WTC11 (cell line): ENCODE measurements around the gene SYNGR2. TPM values are rescaled to one million over a fixed set of nuclear protein-coding genes. Genes with fewer than 3 reads are reported as not detected.
A peak's percentile ranks its signal among the peaks of the same experiment; 100 is the strongest.

Source experiments
- ATAC-seq: fragments of 200-7000 bp; cut with Tn5 transposase; 2 replicates; pipeline ENCODE4 v1.10.0; 2021; ENCODE audit warnings: mild to moderate bottlenecking, moderate library complexity
- Bru-seq: library from RNA; stranded (reverse); fragments of 400-500 nt; gene quantifications from one replicate; lab custom pipeline; 2021; lab: Mats Ljungman, UMichigan
- CTCF ChIA-PET: fragments of 300-600 bp; sonication (Branson Sonifier 250); formaldehyde crosslinking; loops from one replicate; lab custom pipeline; 2021; ENCODE audit warnings: antibody characterized with exemption; lab: Charles Lee
- POLR2A ChIA-PET: fragments of 350-600 bp; sonication (Branson Sonifier 250); formaldehyde crosslinking; loops from one replicate; lab custom pipeline; 2021; ENCODE audit warnings: antibody characterized with exemption; lab: Charles Lee
- DNase-seq: peaks from one replicate; pipeline ENCODE4 v3.0.0; 2021; ENCODE audit warnings: low spot score
- H3K27ac Mint-ChIP-seq: 2 replicates; pipeline ENCODE4 v1.8.0; 2021; ENCODE audit warnings: mixed read lengths
- H3K27me3 Mint-ChIP-seq: 2 replicates; pipeline ENCODE4 v1.8.0; 2021; ENCODE audit warnings: low read depth, mild to moderate bottlenecking, moderate library complexity, mixed read lengths
- H3K36me3 Mint-ChIP-seq: 2 replicates; pipeline ENCODE4 v1.8.0; 2021; ENCODE audit warnings: mixed read lengths
- H3K4me1 Mint-ChIP-seq: 2 replicates; pipeline ENCODE4 v1.8.0; 2022; ENCODE audit warnings: mixed read lengths
- H3K4me3 Mint-ChIP-seq: 2 replicates; pipeline ENCODE4 v1.8.0; 2021; ENCODE audit warnings: mild to moderate bottlenecking, moderate library complexity, mixed read lengths
- H3K9me3 Mint-ChIP-seq: 2 replicates; pipeline ENCODE4 v1.8.0; 2021; ENCODE audit warnings: mixed read lengths
- ARID4B ChIP-seq: sonication (generic); formaldehyde crosslinking; IDR thresholded peaks from 2 replicates; pipeline ENCODE4 v1.8.0; 2023; ENCODE audit warnings: missing genetic modification reagents, mild to moderate bottlenecking, borderline replicate concordance
- ATF1 ChIP-seq: sonication (generic); formaldehyde crosslinking; IDR thresholded peaks from 2 replicates; pipeline ENCODE4 v1.8.1; 2023; ENCODE audit warnings: mild to moderate bottlenecking, moderate library complexity, missing genetic modification reagents
- CBFB ChIP-seq: sonication (generic); formaldehyde crosslinking; IDR thresholded peaks from 2 replicates; pipeline ENCODE4 v1.8.1; 2022; ENCODE audit warnings: mild to moderate bottlenecking, low read depth, missing genetic modification reagents
- CREM ChIP-seq: sonication (generic); formaldehyde crosslinking; IDR thresholded peaks from 2 replicates; pipeline ENCODE4 v1.8.1; 2022; ENCODE audit warnings: mild to moderate bottlenecking, missing genetic modification reagents, moderate library complexity
- E2F5 ChIP-seq: sonication (generic); formaldehyde crosslinking; IDR thresholded peaks from 2 replicates; pipeline ENCODE4 v1.8.1; 2022; ENCODE audit warnings: mild to moderate bottlenecking, moderate library complexity, missing genetic modification reagents
- ETV6 ChIP-seq: sonication (generic); formaldehyde crosslinking; IDR thresholded peaks from 2 replicates; pipeline ENCODE4 v1.8.1; 2022; ENCODE audit warnings: mild to moderate bottlenecking, missing genetic modification reagents
- FOXK1 ChIP-seq: sonication (generic); formaldehyde crosslinking; IDR thresholded peaks from 2 replicates; pipeline ENCODE4 v1.8.0; 2022; ENCODE audit warnings: mild to moderate bottlenecking, moderate library complexity, missing genetic modification reagents
- FOXP4 ChIP-seq: sonication (generic); formaldehyde crosslinking; IDR thresholded peaks from 2 replicates; pipeline ENCODE4 v1.8.0; 2022; ENCODE audit warnings: mild to moderate bottlenecking, missing genetic modification reagents
- GABPB1 ChIP-seq: sonication (generic); formaldehyde crosslinking; IDR thresholded peaks from 2 replicates; pipeline ENCODE4 v1.8.1; 2023; ENCODE audit warnings: mild to moderate bottlenecking, missing genetic modification reagents
- NR3C1 ChIP-seq: sonication (generic); formaldehyde crosslinking; conservative IDR thresholded peaks from 2 replicates; pipeline ENCODE4 v1.8.1; 2023; ENCODE audit warnings: low read depth, mild to moderate bottlenecking, missing genetic modification reagents
- RELA ChIP-seq: sonication (generic); formaldehyde crosslinking; IDR thresholded peaks from 2 replicates; pipeline ENCODE4 v1.8.1; 2022; ENCODE audit warnings: missing genetic modification reagents, mild to moderate bottlenecking, borderline replicate concordance
- RORB ChIP-seq: fragments of 250-450 bp; sonication (Bioruptor Pico); IDR thresholded peaks from 2 replicates; pipeline ENCODE4 v1.9.0; 2021; ENCODE audit warnings: mild to moderate bottlenecking
- SP1 ChIP-seq: sonication (generic); formaldehyde crosslinking; conservative IDR thresholded peaks from 2 replicates; pipeline ENCODE4 v1.8.1; 2022; ENCODE audit warnings: missing genetic modification reagents
- TEAD1 ChIP-seq: sonication (generic); formaldehyde crosslinking; IDR thresholded peaks from 2 replicates; pipeline ENCODE4 v1.8.0; 2022; ENCODE audit warnings: mild to moderate bottlenecking, missing genetic modification reagents
- ZNF423 ChIP-seq: fragments of 250-450 bp; sonication (Bioruptor Pico); IDR thresholded peaks from 2 replicates; pipeline ENCODE4 v2.1.2; 2022; ENCODE audit warnings: mild to moderate bottlenecking, moderate library complexity
- ZNF532 ChIP-seq: fragments of 250-450 bp; sonication (Bioruptor Pico); IDR thresholded peaks from 2 replicates; pipeline ENCODE4 v1.9.0; 2021; ENCODE audit warnings: mild to moderate bottlenecking, borderline replicate concordance
- long read RNA-seq, 3 experiments: library from RNA in 1 of 3; library from capped mRNA in 1 of 3; library from polyadenylated mRNA in 1 of 3; unstranded in 2 of 3; stranded (forward) in 1 of 3; transcript quantifications; one replicate each; pipeline ENCODE4 v2.0.0, GENCODE V29; 2021
- total RNA-seq: library from RNA; stranded (reverse); gene quantifications from 3 replicates; pipeline ENCODE4 v1.2.3, GENCODE V29; 2021

SYNGR2 gene
- total RNA-seq (47.7 to 50.3 TPM (median 50.2 TPM) in 3 replicates), Bru-seq, nascent RNA (percentile 65 among the genes with signal in this experiment)
- long read RNA-seq, experiment 1, transcript SYNGR2-204 (3 exons, 2,125 nt): minor isoform, 61 of 481 reads
- long read RNA-seq, experiment 1, transcript SYNGR2-201 (4 exons, 2,325 nt): major isoform, 390 of 481 reads
- long read RNA-seq, experiment 1, partial matches to known transcripts: 20 of 481 reads
- long read RNA-seq, experiment 1, other reads (novel, unspliced or antisense): 4 of 481 reads
- long read RNA-seq, experiment 2, transcript SYNGR2-204 (3 exons, 2,125 nt): minor isoform, 9 of 94 reads
- long read RNA-seq, experiment 2, transcript SYNGR2-209 (1 exons, 3,036 nt): minor isoform, 15 of 94 reads
- long read RNA-seq, experiment 2, transcript SYNGR2-201 (4 exons, 2,325 nt): major isoform, 61 of 94 reads
- long read RNA-seq, experiment 2, partial matches to known transcripts: 7 of 94 reads
- long read RNA-seq, experiment 2, other reads (novel, unspliced or antisense): 2 of 94 reads
- long read RNA-seq, experiment 3, transcript SYNGR2-201 (4 exons, 2,325 nt): major isoform, 87 of 99 reads
- long read RNA-seq, experiment 3, transcript SYNGR2-204 (3 exons, 2,125 nt): minor isoform, 7 of 99 reads
- long read RNA-seq, experiment 3, partial matches to known transcripts: 0 of 99 reads
- long read RNA-seq, experiment 3, other reads (novel, unspliced or antisense): 3 of 99 reads

- TF ChIP-seq ATF1 (CRISPR knock-in tag): no peak
- TF ChIP-seq CREM (CRISPR knock-in tag): peak; percentile 31; the same call in 1 of the 2 replicates
- no peak for TF ChIP-seq ZNF532 (CRISPR knock-in tag)
- TF ChIP-seq E2F5 (CRISPR knock-in tag): 0 out of 2 replicates have a peak, but pooled peaks have one; percentile 50
- TF ChIP-seq FOXK1 (CRISPR knock-in tag): 0 out of 2 replicates have a peak, but pooled peaks have one; percentile 58
- TF ChIP-seq ETV6: peak; percentile 73
- 0 out of 2 replicates have a peak, but pooled peaks have one; percentile 38 for TF ChIP-seq CBFB (CRISPR knock-in tag)
- peak; percentile 66 for TF ChIP-seq GABPB1
- peak; percentile 90 for TF ChIP-seq FOXP4 (CRISPR knock-in tag)
- TF ChIP-seq NR3C1 (CRISPR knock-in tag): no peak
- TF ChIP-seq RELA (CRISPR knock-in tag): peak; percentile 64; the same call in 1 of the 2 replicates
- TF ChIP-seq SP1 (CRISPR knock-in tag): peak; percentile 98
- 0 out of 2 replicates have a peak, but pooled peaks have one; percentile 35 for TF ChIP-seq ARID4B (CRISPR knock-in tag)
- TF ChIP-seq RORB (CRISPR knock-in tag): no peak
- peak; percentile 64; the same call in 1 of the 2 replicates for TF ChIP-seq TEAD1 (CRISPR knock-in tag)
- peak; percentile 51; the same call in 1 of the 2 replicates for TF ChIP-seq ZNF423 (CRISPR knock-in tag)
- TF ChIP-seq, all 79 proteins: peak for 12
- Mint-ChIP-seq H3K27ac (no peak within 1 kb of the TSS), H3K9me3 (no peaks in the 10 kb centered on the region), H3K4me3 (peak within 1 kb of the TSS; percentile 70), H3K27me3 (no peaks in the 10 kb centered on the region), H3K36me3 (peaks cover 8% of the 10 kb centered on the region), H3K4me1 (peaks cover 36% of the 10 kb centered on the region)
- POLR2A ChIA-PET: interaction anchor here (0.7 to 0.9 kb wide), 4 partner anchors 18 to 179 kb away, joined by 4 to 6 read pairs (median 4); partner anchors contain the start of gene TK1
- CTCF ChIA-PET: interaction anchor here (0.7 to 4.4 kb wide), 5 partner anchors 19 to 100 kb away, joined by 3 to 27 read pairs (median 4); partner anchors contain the start of genes AFMID and TK1
- peak; percentile 91 for DNase-seq
- ATAC-seq: peak; percentile 62
Measured at GRCh38 chr17:78168242-78168902, at the start of gene SYNGR2. Gene SYNGR2 (plus strand): TSS chr17:78168581. CDS start chr17:78168617, 36 bp downstream.
